CD14-positive monocyte (primary cell): ENCODE data around the gene SEMA5B. TPM values are rescaled to one million over a fixed set of nuclear protein-coding genes. Genes with fewer than 3 reads are reported as not detected.

ENCODE experiments used
- DNase-seq, 3 donors: peaks; one replicate each; pipeline ENCODE4 v3.0.0-alpha.2; 2011 to 2022
- H2AFZ ChIP-seq: 2 replicates; pipeline ENCODE4 v1.6.0; 2012; ENCODE audit warnings: mild to moderate bottlenecking, low read depth, low read length, inconsistent platforms; ENCODE audit not compliant: insufficient read depth, poor library complexity, severe bottlenecking
- H3K27ac ChIP-seq, 2 donors: 1 replicate in 1 of 2; 2 replicates in 1 of 2; pipeline ENCODE4 v1.5.1; 2012 to 2013; ENCODE audit warnings: low read length in 2 of 2, control low read depth in 1 of 2, inconsistent platforms in 1 of 2, low read depth in 1 of 2, mild to moderate bottlenecking in 1 of 2
- H3K27me3 ChIP-seq, 2 donors: one replicate each; pipeline versions ENCODE4 v1.6.0 to v1.6.1; 2011 to 2013; ENCODE audit warnings: low read length in 2 of 2; ENCODE audit not compliant: control insufficient read depth in 2 of 2, insufficient read depth in 2 of 2
- H3K36me3 ChIP-seq, 2 donors: replicated peaks in 1 of 2; 1 replicate in 1 of 2; 2 replicates in 1 of 2; pipeline versions ENCODE4 v1.5.1 to v1.6.1; 2012 to 2013; ENCODE audit warnings: low read length in 2 of 2, control low read depth in 1 of 2, inconsistent platforms in 1 of 2, mild to moderate bottlenecking in 1 of 2; ENCODE audit not compliant: insufficient read depth in 2 of 2, control insufficient read depth in 1 of 2
- H3K4me1 ChIP-seq, 2 donors: 1 replicate in 1 of 2; 2 replicates in 1 of 2; pipeline versions ENCODE4 v1.5.1 to v1.6.1; 2012 to 2013; ENCODE audit warnings: low read length in 2 of 2, control low read depth in 1 of 2, inconsistent platforms in 1 of 2, mild to moderate bottlenecking in 1 of 2, moderate library complexity in 1 of 2; ENCODE audit not compliant: insufficient read depth in 2 of 2, control insufficient read depth in 1 of 2
- H3K4me2 ChIP-seq: replicated peaks from 2 replicates; pipeline ENCODE3; 2012; ENCODE audit warnings: low read length, moderate library complexity, mild to moderate bottlenecking; ENCODE audit not compliant: poor library complexity, severe bottlenecking; ENCODE audit errors: extremely low read depth
- H3K4me3 ChIP-seq, 3 experiments: fragments of 200-600 bp in 1 of 3; sonication (generic) in 1 of 3; replicated peaks in 1 of 3; 1 replicate in 2 of 3; 2 replicates in 1 of 3; pipeline ENCODE4 v1.5.1; 2011 to 2013; ENCODE audit warnings: low read length in 3 of 3, mild to moderate bottlenecking in 3 of 3, control low read depth in 2 of 3, low read depth in 2 of 3, inconsistent platforms in 1 of 3, moderate library complexity in 1 of 3
- H3K79me2 ChIP-seq: 2 replicates; pipeline ENCODE4 v1.6.0; 2012; ENCODE audit warnings: mild to moderate bottlenecking, control low read depth, inconsistent platforms, low read length, moderate library complexity; ENCODE audit not compliant: insufficient read depth
- H3K9ac ChIP-seq: 2 replicates; pipeline ENCODE4 v1.6.0; 2017; ENCODE audit warnings: low read length, mild to moderate bottlenecking; ENCODE audit not compliant: insufficient read depth, poor library complexity, severe bottlenecking
- H3K9me3 ChIP-seq, 2 donors: replicated peaks in 1 of 2; 1 replicate in 1 of 2; 2 replicates in 1 of 2; pipeline versions ENCODE4 v1.5.1 to v1.6.1; 2012 to 2013; ENCODE audit warnings: low read length in 2 of 2, control low read depth in 1 of 2; ENCODE audit not compliant: control insufficient read depth in 1 of 2, insufficient read depth in 1 of 2
- H4K20me1 ChIP-seq: 2 replicates; pipeline ENCODE4 v1.6.0; 2012; ENCODE audit warnings: mild to moderate bottlenecking, low read length, control low read depth, moderate library complexity; ENCODE audit not compliant: insufficient read depth
- H3K27ac Mint-ChIP-seq, 7 donors: one replicate each; pipeline ENCODE4 v1.8.0; 2020; ENCODE audit warnings: mild to moderate bottlenecking in 7 of 7, mixed read lengths in 7 of 7, moderate library complexity in 6 of 7, inconsistent platforms in 2 of 7
- H3K27me3 Mint-ChIP-seq, 3 donors: one replicate each; pipeline ENCODE4 v1.8.0; 2021 to 2022; ENCODE audit warnings: low read depth in 3 of 3, mild to moderate bottlenecking in 3 of 3, mixed read lengths in 3 of 3, moderate library complexity in 3 of 3, inconsistent platforms in 1 of 3
- H3K36me3 Mint-ChIP-seq, 2 donors: one replicate each; pipeline ENCODE4 v1.8.0; 2020; ENCODE audit warnings: mixed read lengths in 2 of 2, inconsistent platforms in 1 of 2, mild to moderate bottlenecking in 1 of 2
- H3K4me1 Mint-ChIP-seq: one replicate; pipeline ENCODE4 v1.8.0; 2020; ENCODE audit warnings: mild to moderate bottlenecking, mixed read lengths
- H3K4me3 Mint-ChIP-seq, 2 donors: one replicate each; pipeline ENCODE4 v1.8.0; 2020; ENCODE audit warnings: mild to moderate bottlenecking in 2 of 2, mixed read lengths in 2 of 2, moderate library complexity in 1 of 2
- H3K9me3 Mint-ChIP-seq, 7 donors: one replicate each; pipeline ENCODE4 v1.8.0; 2020 to 2022; ENCODE audit warnings: mixed read lengths in 7 of 7, mild to moderate bottlenecking in 6 of 7, moderate library complexity in 6 of 7, inconsistent platforms in 2 of 7
- CTCF ChIP-seq: fragments of 200-600 bp; IDR thresholded peaks from one replicate; pipeline ENCODE4 v1.8.0; 2022; ENCODE audit warnings: antibody characterized with exemption, mild to moderate bottlenecking
- WGBS: methylation state at CpG from one replicate; pipeline ENCODE4 v1.1.5; 2013; ENCODE audit warnings: missing lambda C conversion rate; ENCODE audit not compliant: insufficient coverage; 5-methylcytosine and 5-hydroxymethylcytosine counted together
- intact Hi-C, 2 donors: fragments of 100-400 bp; cut with micrococcal nuclease; formaldehyde crosslinking; loops; one replicate each; pipeline versions ENCODE4 v1.15.0 to v1.15.1; 2023
- polyA plus RNA-seq, 3 donors: library from polyadenylated mRNA; depleted of rRNA in 1 of 3; unstranded in 2 of 3; stranded (reverse) in 1 of 3; fragments of 300-500 nt in 2 of 3; fragments of >200 nt in 1 of 3; fragmentation: Illumina TruSeq in 2 of 3; gene quantifications; 1 replicate in 2 of 3; 2 replicates in 1 of 3; pipeline ENCODE4 v1.2.3, GENCODE V29; 2012 to 2021

The SEMA5B gene
- polyA plus RNA-seq, 3 donors, result not detected

- Histone ChIP-seq H3K36me3 (no peaks in the 10 kb centered on the region), H3K4me2 (no peak overlapping the region), H4K20me1 (no peaks in the 10 kb centered on the region), H3K4me3 (no peak overlapping the region), H3K4me1 (no peaks in the 10 kb centered on the region), H3K9me3 (no peaks in the 10 kb centered on the region), H3K27me3 (no peaks in the 10 kb centered on the region), H3K79me2 (no peaks in the 10 kb centered on the region), H3K27ac (no peak overlapping the region), H3K9ac (no peak overlapping the region), H2AFZ (no peak overlapping the region)
- TF ChIP-seq CTCF, result no peak
- peak overlapping the region in 1 of 7 donors; percentile 44 for H3K27ac Mint-ChIP-seq
- no peak for DNase-seq
- H3K4me3 Mint-ChIP-seq, result no peak overlapping the region
- H3K27me3 Mint-ChIP-seq, result peaks cover 2 to 7% (median 6%) of the 10 kb centered on the region in 3 donors
- no peaks in the 10 kb centered on the region for H3K36me3 Mint-ChIP-seq
- WGBS, result 94% methylated on average over 10 of the region's 14 CpGs
- no peaks in the 10 kb centered on the region for H3K4me1 Mint-ChIP-seq
- intact Hi-C loops, result no loop called here
- H3K9me3 Mint-ChIP-seq, result no peaks in the 10 kb centered on the region
Measured at GRCh38 chr3:122930063-122930997, 97.2 kb downstream of the SEMA5B start.

GRCh38 chr3:122929188-122930062 is 98.1 kb downstream of the SEMA5B start:
- H3K9me3 ChIP-seq, result no peaks in the 10 kb centered on the region
- no peak for DNase-seq

More at GRCh38 chr3:122929188-122930062, 98.1 kb downstream of the SEMA5B start:
- no peak overlapping the region for H3K9ac ChIP-seq
- Mint-ChIP-seq H3K27me3 (peaks cover 2 to 9% (median 6%) of the 10 kb centered on the region in 3 donors), H3K36me3 (no peaks in the 10 kb centered on the region), H3K9me3 (no peaks in the 10 kb centered on the region), H3K4me1 (no peaks in the 10 kb centered on the region), H3K4me3 (no peak overlapping the region), H3K27ac (peak overlapping the region in 2 of 7 donors; percentile 15 to 60)
- no peaks in the 10 kb centered on the region for H3K79me2 ChIP-seq
- no peak overlapping the region for H3K27ac ChIP-seq
- H4K20me1 ChIP-seq, result no peaks in the 10 kb centered on the region
- intact Hi-C loops, result no loop called here
- no peak overlapping the region for H2AFZ ChIP-seq
- TF ChIP-seq CTCF, result no peak
- WGBS, result 93% methylated on average over 5 of the region's 12 CpGs
- no peaks in the 10 kb centered on the region for H3K36me3 ChIP-seq
- H3K4me3 ChIP-seq, result no peak overlapping the region
- no peak overlapping the region for H3K4me2 ChIP-seq
- H3K27me3 ChIP-seq, result no peaks in the 10 kb centered on the region
- no peaks in the 10 kb centered on the region for H3K4me1 ChIP-seq
